Measurements from ENCODE around the gene HOXD4. TPM values are rescaled to one million over a fixed set of nuclear protein-coding genes. Genes with fewer than 3 reads are reported as not detected.

HOXD4 gene
- total and polyA plus RNA-seq, 4 donors: 0.12 to 1.1 (median 0.48) TPM

DNA sequence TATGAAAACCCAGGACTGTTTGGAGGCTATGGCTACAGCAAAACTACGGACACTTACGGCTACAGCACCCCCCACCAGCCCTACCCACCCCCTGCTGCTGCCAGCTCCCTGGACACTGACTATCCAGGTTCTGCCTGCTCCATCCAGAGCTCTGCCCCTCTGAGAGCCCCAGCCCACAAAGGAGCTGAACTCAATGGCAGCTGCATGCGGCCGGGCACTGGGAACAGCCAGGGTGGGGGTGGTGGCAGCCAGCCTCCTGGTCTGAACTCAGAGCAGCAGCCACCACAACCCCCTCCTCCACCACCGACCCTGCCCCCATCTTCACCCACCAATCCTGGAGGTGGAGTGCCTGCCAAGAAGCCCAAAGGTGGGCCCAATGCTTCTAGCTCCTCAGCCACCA, 17.8 kb downstream of the HOXD4 start:
- Histone ChIP-seq H3K9me3 (ENCODE audit: control insufficient read depth in 4 of 4, insufficient read depth in 3 of 4, low read length in 3 of 4) (peaks cover 0 to 14% (median 0%) of the 10 kb centered on the region in 4 donors), H3K4me3 (no peak overlapping the region), H3K27ac (ENCODE audit: low read depth in 1 of 2, low read length in 1 of 2) (no peak overlapping the region), H3K9ac (ENCODE audit: insufficient read depth in 1 of 2, low read length in 2 of 2) (no peak overlapping the region), H3K36me3 (ENCODE audit: control insufficient read depth in 4 of 4, insufficient read depth in 4 of 4, low read length in 4 of 4) (no peaks in the 10 kb centered on the region), H3K4me1 (ENCODE audit: control insufficient read depth in 5 of 5, insufficient read depth in 5 of 5, low read length in 5 of 5) (peaks cover 0 to 12% (median 0%) of the 10 kb centered on the region in 5 donors), H3K27me3 (ENCODE audit: control insufficient read depth in 3 of 3, insufficient read depth in 3 of 3, low read length in 2 of 3) (peaks cover 19 to 99% (median 87%) of the 10 kb centered on the region in 3 donors)
- ATAC-seq (ENCODE audit: insufficient read depth, low FRiP score) (no peak), DNase-seq (no peak)
- WGBS, 2 donors: 74 to 81% methylated on average over 5 of the region's 5 CpGs
- TF ChIP-seq, protein P1, sequence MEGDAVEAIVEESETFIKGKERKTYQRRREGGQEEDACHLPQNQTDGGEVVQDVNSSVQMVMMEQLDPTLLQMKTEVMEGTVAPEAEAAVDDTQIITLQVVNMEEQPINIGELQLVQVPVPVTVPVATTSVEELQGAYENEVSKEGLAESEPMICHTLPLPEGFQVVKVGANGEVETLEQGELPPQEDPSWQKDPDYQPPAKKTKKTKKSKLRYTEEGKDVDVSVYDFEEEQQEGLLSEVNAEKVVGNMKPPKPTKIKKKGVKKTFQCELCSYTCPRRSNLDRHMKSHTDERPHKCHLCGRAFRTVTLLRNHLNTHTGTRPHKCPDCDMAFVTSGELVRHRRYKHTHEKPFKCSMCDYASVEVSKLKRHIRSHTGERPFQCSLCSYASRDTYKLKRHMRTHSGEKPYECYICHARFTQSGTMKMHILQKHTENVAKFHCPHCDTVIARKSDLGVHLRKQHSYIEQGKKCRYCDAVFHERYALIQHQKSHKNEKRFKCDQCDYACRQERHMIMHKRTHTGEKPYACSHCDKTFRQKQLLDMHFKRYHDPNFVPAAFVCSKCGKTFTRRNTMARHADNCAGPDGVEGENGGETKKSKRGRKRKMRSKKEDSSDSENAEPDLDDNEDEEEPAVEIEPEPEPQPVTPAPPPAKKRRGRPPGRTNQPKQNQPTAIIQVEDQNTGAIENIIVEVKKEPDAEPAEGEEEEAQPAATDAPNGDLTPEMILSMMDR (IDR thresholded peaks at IDR 0.05; ENCODE audit: control extremely low read depth, extremely low read depth): no peak

DNA sequence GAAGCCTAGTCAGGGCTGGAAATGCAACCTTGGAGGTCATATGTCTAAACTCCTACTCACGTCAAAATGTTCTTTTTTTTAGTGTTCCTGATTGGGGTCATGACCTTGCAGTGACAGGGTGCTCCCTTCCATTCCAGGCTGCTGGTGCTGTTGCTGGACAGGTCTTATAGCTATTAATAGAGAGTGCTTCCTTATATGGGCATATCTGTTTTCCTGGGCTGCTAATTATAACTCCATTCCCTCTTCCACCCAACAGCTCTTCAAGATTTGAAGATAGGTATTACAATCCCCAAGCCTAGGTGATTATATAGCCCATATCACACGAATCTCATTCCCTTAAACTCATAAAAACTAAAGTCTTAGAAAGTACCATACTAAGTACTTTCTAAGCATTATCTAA, 18.4 kb downstream of the HOXD4 start:
- TF ChIP-seq, protein P1 (IDR thresholded peaks at IDR 0.05; ENCODE audit: control extremely low read depth, extremely low read depth): no peak
- peaks cover 0 to 14% (median 0%) of the 10 kb centered on the region in 5 donors for H3K4me1 ChIP-seq (ENCODE audit: control insufficient read depth in 5 of 5, insufficient read depth in 5 of 5, low read length in 5 of 5)
- 54 to 72% methylated on average over 2 of the region's 2 CpGs for WGBS, 2 donors
- H3K27me3 ChIP-seq (ENCODE audit: control insufficient read depth in 3 of 3, insufficient read depth in 3 of 3, low read length in 2 of 3): peaks cover 19 to 99% (median 87%) of the 10 kb centered on the region in 3 donors
- ATAC-seq (ENCODE audit: insufficient read depth, low FRiP score): no peak
- H3K9me3 ChIP-seq (ENCODE audit: control insufficient read depth in 4 of 4, insufficient read depth in 3 of 4, low read length in 3 of 4): peaks cover 0 to 14% (median 0%) of the 10 kb centered on the region in 4 donors
- no peak overlapping the region for H3K4me3 ChIP-seq
- DNase-seq: no peak
- H3K9ac ChIP-seq (ENCODE audit: insufficient read depth in 1 of 2, low read length in 2 of 2): no peak overlapping the region
- H3K36me3 ChIP-seq (ENCODE audit: control insufficient read depth in 4 of 4, insufficient read depth in 4 of 4, low read length in 4 of 4): no peaks in the 10 kb centered on the region
- H3K27ac ChIP-seq (ENCODE audit: low read depth in 1 of 2, low read length in 1 of 2): no peak overlapping the region

DNA sequence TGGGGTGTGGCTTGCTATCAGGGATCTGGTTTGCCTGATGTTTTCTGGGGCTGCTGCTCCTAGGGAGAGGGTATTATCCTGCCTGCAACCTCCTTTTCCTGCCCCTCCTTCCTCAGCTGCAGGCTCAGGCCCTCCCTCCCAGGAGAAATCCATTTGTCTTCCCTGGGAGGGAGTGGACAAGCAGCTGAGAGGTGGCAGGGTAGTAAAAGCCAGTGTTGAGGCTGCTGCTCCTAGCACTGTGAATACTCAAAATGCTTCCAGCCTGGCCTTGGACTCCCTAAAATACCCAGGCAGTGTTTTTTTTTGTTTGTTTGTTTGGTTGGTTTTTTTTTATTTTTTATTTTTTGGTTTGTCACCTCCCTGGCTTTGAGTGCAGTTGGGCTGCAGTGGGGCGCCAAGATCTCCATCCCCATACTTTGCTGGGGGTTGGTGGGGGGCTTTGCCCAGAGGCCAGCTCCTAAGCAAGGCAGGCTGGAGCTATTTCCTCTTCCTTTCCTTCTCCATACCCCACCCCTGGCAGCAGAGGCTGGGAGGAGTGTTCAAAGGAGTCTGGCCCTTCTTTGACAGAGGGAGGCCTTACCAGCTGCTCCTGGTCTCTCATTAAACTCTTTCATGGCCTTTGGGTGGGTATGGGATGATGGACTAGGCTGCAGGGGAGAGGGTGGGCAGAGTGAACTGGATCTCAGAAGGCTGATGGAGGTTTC, 19.4 kb downstream of the HOXD4 start:
- no peak overlapping the region for H3K4me3 ChIP-seq
- DNase-seq (no peak), ATAC-seq (ENCODE audit: insufficient read depth, low FRiP score) (no peak)
- H3K9ac ChIP-seq (ENCODE audit: insufficient read depth in 1 of 2, low read length in 2 of 2): no peak overlapping the region
- no peaks in the 10 kb centered on the region for H3K36me3 ChIP-seq (ENCODE audit: control insufficient read depth in 4 of 4, insufficient read depth in 4 of 4, low read length in 4 of 4)
- TF ChIP-seq, protein P1 (IDR thresholded peaks at IDR 0.05; ENCODE audit: control extremely low read depth, extremely low read depth): no peak
- peaks cover 21 to 98% (median 87%) of the 10 kb centered on the region in 3 donors for H3K27me3 ChIP-seq (ENCODE audit: control insufficient read depth in 3 of 3, insufficient read depth in 3 of 3, low read length in 2 of 3)
- H3K27ac ChIP-seq (ENCODE audit: low read depth in 1 of 2, low read length in 1 of 2): no peak overlapping the region
- H3K9me3 ChIP-seq (ENCODE audit: control insufficient read depth in 4 of 4, insufficient read depth in 3 of 4, low read length in 3 of 4): peaks cover 0 to 15% (median 0%) of the 10 kb centered on the region in 4 donors
- 67 to 77% methylated on average over 1 of the region's 1 CpG for WGBS, 2 donors
- peaks cover 0 to 12% (median 0%) of the 10 kb centered on the region in 5 donors for H3K4me1 ChIP-seq (ENCODE audit: control insufficient read depth in 5 of 5, insufficient read depth in 5 of 5, low read length in 5 of 5)
